OCI-M2 (cell line): ENCODE data around the gene FRMD6.
"Not testable (repeated sequence)": the region's sequence is repeated elsewhere in the genome, so short reads cannot be mapped to it uniquely, and the experiment has no call there.

Experiments used
- DNase-seq: peaks from one replicate; lab custom pipeline; 2025; ENCODE audit not compliant: unreplicated experiment; lab: John Stamatoyannopoulos, UW

The FRMD6 gene

DNA sequence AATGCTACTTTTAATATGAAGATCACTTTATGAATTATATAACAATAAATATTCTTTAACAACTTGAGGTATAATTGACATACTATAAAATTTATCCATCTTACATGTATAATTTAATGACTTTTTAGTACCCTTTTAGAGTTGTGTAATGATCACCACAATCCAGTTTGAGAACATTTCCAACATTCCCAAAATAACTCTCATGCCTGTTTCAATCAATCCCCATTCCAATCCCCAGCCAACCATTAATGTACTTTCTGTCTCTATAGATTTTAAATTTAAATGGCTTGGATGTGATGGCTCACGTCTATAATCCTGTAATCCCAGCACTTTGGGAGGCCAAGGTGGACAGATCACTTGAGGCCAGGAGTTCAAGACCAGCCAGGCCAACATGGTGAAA lies 23.5 kb upstream of the FRMD6 start:
- DNase-seq, result no peak

DNA sequence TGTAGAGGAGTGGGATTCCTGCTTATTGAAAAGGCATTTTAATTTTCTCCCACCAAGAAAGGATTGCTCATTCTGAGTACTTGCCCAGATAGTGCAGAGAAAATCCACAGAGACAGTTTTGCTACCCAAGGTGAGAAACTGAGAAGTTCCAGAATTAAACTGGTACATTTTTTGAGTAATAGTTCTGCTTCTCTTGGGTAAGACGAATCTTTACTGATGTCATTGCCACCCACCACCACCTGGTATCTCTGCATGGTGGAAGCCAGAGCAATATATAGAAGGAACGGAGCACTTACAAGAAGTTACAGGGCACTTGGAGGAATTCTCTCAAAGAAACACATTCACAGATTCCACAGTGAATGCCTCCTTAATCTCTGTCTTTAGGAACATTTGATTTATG lies 20.7 kb upstream of the FRMD6 start:
- no peak for DNase-seq

DNA sequence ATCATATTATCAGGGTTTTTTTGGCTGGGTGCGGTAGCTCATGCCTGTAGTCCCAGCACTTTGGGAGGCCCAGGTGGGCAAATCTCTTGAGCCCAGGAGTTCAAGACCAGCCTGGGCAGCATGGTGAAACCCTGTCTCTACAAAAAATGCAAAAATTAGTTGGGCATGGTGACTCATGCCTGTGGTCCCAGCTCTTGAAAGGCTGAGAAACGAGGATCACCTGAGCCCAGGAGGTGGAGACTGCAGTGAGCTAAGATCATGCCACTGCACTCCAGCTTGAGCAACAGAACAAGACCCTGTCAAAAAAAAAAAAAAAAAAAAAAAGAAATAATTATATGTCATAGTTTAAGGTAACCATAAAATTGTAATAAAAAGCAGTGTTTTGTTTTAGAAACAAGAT lies 18.4 kb upstream of the FRMD6 start:
- not testable (repeated sequence) for DNase-seq

DNA sequence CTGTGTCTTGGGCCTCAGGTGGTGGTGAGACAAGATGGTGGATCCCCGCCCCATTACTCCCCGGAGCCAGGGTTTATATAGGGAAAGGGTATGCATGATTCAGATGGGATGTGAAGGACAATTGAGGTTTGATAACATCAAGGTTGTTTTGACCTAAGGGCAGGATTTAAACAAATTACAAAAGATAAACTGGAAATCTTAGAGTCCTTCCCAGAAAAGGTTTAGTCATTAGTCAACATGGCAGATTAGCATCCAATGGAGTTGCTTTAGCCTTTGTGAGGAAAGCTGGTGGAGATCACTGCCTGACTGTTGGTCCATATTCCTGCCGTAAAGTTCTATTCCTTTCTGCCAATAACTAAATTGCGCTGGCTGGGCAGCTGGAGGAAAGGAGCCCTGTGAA lies 15.6 kb upstream of the FRMD6 start:
- DNase-seq, result no peak

DNA sequence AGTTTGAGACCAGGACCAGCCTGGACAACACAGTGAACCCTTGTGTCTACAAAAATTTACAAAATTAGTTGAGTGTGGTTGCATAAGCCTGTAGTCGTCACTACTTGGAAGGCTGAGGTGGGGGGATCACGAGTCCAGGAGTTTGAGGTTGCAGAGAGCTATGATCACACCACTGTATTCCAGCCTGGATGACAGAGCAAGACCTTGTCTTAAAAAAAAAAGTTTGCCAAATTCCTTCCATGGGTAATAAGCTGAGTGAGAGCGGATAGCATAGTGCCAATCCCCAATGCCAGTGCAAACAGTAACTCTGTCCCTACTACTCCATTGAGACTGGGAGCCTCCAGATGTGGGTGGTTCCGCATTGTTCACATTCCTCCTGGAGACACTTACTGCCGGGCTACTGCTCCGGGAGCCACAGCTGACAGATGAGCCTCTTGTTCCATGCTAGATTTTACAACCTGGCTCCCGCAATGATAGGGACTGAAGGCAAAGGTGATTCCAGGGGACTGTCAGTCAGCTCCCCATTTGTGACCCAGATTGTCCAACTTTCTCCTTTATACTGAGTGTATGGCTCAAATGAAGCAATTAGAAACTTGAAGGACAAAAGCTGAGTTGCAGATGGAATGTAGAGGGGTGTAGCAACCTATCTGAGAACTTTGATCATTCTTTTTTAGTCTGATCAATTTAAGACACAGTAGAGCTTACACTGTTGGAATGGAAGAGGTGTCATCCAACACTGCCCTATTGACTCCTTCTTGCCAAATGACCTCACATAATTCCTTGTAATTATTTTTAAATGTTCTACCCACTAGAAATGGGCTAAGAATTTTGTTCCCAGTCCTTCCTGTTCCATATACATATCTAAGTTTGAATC lies 13.4 kb upstream of the FRMD6 start:
- DNase-seq, result no peak

DNA sequence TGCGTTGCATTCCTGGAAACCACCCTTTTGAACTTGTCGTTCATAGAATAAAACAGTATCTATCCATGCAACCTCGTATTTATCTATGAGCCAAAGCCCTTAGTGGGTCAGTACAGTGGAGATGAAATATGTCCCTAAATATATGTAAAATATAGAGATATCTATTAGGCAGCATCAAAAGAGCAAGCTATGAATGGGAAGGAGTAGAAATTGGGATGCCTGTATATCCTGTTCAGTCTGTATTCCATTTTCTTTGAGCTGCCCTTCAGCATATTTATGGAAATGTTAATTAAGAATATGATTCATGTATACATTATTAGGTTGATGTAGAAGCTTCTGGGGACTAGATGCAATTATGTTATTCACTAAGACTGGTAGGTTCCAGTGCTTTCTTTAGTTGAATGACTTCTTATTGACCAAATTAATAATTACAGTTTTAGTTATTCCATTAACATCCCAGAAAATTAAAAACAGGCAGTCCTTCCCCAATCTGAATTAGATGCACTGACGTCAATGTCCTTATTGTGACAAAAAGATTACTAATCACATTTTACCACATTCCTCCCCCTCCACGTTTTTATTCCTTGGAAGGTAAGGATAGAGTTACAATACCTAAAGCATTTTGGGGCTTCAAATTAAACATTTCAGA lies 11.9 kb upstream of the FRMD6 start:
- DNase-seq, result no peak

DNA sequence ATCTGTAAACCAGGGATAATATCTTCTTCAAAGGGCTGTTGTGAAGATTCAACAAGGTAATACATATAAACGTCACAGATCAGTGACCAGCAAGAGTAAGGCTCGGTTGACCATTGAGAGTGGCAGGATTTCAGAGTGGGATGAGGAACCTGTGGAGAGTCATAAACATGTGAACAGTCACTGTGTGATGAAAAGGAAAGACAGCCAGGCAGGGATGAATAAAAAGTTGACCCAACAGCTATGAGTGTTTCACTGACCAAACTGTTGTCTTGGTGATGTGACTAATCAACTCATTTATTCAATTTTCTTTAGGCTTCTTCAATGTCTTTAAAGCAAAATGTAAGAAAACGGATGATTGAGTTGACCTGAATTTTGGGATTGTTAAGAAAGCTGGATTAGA lies 8.6 kb upstream of the FRMD6 start:
- DNase-seq, result no peak

DNA sequence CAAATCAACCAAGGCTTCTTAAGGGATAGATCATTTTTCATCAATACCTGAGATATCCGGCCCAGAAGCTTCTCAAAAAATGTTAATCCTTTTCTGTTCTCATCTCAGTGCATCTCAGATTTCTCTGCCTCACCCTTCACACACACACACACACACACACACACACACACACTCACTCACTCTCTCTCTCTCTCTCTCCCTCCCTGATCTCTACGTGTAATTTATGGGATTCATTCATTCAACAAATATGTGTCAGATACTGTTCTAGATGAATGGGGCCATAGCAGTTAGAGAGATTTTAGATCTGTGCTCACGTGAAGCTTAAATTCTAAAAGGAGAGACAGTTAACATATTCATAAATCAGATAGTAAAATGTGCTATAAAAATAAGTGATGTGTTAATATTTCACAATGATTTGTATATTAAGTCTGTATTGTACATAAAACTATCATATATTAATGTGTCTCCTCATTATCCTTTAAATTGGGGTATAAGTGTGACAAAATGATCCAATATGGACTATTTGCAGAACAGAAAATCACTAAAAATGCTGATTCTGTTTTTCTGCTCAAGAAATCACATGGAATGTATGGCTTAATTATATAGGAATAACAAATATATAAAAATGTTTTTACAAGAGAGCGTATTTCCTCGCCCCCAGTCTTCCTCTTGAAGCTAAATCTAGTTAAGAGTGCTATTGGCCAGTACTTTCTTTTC lies 7.3 kb upstream of the FRMD6 start:
- no peak for DNase-seq

DNA sequence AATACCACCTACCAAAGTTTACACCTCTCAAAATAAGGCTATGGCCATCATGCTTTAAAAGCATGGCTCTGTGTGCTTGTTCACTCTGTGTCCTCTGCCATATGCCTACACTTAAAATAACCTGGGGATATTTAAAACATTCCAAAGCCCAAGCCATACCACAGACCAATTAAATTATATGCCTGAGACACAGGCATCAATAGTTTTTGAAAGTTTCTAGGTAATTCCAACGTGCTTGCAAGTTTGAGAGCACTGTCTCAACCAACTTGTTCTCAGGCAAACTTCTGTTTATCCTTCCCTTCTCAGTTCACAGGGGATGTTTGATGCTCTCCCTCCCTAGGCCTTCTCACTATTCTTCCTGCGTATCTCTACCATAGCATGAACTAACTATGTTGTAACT lies 3.4 kb upstream of the FRMD6 start:
- DNase-seq, result no peak

DNA sequence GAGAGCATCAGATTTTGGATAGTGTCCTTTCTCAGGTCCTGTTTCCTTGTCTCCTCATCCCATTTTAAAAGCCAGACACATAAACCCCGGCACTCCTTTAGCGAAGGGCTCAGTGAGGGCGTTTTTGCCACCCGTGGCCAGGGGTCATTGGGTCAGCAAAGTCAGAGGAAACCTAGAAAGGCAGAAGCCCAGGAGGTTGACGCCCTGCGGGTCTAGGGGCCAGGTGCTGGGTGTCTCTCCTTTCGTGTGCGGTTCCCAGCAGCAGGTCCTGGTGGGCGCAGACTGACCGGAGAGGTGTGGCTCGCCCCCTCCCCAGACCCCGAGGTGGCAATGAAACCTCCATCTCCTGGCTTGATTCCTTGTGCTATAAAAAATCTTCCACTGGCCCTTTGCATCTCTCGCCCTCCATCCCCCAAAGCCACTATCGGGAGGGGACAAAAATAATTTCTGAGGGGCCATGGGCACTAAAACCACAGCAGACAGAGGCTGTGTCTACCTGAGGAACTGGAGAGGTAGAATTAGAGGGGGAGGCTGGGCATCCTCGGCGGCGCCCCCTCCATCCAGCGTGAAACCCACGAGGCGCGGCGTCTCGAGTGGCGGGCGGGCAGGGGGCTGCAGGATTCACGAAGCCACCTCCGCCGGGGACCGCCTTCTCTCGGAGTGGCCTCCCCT lies 858 bp upstream of the FRMD6 start:
- no peak for DNase-seq

DNA sequence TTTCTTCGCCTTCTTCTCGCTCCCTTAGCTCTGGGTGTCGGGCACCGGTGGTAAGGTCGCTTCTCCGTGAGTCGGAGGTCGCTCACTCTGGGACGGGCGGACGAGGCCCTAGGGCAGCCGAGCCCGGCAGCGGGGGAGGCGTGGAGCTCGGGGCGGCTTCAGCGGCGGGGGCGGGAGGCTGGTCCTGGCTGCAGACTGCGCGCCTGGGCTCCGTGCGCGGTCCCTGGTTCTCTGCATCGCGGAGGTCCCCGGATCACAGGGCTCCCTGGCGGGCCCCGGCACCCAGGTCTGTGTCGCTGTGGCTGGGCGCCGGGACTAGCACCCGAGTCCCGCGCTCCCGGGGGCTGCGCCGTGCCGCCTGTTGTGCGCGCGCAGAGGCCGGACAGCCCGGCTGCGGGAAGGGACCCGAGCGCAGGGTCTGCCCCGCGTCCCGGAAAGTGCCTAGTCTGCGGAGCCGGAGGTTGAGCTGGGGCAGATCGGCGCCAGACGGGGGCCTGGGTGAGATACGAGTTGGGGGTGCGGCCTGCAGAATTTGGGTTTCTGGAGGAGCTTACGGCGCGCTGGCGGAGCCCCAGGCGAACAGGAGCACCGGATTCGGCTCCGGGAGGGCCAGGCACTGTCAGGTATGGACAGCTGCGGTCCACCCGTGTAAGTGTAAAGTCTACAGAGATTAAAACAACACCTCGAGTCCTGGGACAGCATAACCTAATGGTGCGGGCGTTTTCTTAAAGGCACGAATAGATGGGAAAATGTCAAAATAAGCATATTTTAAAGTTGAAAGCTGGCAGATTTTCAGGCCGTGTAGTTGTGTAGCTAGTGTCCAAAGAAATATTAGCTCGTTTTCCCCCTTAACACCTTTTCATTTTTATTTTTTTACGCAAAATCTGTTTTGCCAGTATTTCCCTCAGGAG lies 713 bp downstream of the FRMD6 start:
- no peak for DNase-seq

DNA sequence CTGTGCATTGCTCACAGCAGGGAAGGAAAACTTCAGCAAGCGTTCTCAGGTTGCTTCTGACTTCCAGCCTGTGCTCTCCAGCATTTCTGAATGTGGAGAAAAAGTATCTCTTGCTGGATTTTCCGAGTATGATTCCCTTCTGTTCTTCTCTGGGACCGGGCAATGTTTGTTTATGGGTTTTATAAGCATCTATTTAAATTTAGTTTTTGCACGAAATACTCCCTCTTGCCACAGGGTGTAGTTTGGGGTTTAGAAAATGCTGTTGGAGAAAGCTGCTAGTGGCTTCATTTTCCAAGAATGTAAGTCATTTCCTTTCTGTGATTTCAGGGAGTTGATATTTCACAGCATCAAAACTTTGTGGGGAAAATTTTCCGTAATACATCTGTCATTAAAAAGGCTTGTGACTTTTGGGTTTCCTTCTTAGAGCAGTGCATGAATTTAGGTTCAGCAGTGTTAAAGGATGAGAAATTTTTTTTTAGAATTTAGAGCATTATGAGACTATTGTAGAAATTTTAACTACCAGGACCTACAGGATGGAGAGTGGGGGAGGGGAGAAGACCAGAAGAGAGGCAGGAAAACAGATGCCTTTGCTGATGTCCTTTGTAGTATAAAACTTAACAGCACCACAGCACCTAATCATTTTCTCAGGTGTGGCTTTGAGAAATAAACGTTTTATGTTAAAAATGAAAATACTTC lies 1.5 kb downstream of the FRMD6 start:
- DNase-seq, result no peak

DNA sequence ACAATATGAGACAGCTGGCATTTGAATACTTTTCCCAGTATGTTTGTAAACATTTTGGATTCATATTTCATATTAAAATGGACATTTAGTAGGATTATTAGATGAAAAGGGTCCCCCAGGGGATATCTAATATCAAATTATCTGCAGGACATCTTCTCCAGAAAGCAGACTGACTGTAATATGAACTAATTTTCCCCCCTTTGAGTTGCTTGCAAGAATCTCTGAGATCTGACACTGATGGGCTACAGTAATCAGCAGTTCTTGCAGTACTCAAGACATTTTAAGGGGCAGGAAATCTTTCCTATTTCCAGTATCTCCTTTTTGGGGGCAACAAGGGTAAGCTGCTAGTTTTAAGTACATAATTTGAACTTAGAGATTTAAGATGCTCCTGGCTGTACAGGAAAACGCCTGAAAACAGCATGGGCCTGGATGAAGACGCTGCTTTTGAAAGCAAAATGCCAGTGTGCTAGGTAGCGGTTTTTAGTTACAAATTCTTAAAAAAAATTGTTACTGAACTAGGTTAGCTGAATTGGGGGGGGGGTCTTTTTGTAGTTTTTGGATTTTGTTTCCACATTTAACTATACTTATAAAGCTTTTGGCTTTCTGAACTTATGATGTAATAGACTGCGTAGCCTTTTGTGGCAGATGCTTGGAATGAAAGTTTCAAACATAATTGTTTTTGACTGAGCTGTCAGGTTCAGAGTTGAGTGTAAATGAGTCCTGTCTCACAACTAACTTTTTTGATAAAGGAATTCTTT lies 2.2 kb downstream of the FRMD6 start:
- no peak for DNase-seq

DNA sequence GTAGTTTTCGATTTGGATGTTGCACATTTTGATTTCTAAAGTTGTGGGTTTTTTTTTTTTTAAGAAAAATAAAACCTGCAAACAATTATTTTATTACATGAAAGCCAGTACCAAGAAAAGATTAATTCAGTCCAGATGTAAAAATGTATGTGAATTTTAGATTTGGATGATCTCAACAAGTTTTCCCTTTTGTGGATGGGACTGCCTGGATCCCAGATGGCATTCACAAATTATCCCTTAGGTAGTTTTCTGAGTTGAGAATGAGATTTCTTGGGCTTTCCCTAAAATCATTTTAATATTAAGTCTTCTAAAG lies 2.8 kb downstream of the FRMD6 start:
- no peak for DNase-seq

DNA sequence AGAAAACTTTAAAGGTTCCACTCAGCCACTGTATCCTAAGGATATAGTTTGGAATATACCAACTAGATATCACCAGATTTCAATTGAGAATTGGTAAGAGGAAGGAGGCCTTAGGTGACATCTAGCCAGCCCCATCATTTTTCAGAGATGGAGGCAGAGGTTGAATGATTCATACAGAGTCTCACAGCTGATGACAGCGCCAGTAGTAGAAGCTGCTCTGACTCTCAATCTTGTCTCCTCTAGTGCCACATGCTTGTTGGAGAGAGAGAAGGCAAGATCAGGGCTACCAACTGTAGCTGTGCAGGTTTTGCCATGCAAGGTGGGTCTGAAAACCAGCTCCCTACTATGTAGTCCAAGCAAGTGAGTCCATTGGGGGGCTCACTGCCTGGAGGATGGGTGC lies 6.1 kb downstream of the FRMD6 start:
- no peak for DNase-seq

DNA sequence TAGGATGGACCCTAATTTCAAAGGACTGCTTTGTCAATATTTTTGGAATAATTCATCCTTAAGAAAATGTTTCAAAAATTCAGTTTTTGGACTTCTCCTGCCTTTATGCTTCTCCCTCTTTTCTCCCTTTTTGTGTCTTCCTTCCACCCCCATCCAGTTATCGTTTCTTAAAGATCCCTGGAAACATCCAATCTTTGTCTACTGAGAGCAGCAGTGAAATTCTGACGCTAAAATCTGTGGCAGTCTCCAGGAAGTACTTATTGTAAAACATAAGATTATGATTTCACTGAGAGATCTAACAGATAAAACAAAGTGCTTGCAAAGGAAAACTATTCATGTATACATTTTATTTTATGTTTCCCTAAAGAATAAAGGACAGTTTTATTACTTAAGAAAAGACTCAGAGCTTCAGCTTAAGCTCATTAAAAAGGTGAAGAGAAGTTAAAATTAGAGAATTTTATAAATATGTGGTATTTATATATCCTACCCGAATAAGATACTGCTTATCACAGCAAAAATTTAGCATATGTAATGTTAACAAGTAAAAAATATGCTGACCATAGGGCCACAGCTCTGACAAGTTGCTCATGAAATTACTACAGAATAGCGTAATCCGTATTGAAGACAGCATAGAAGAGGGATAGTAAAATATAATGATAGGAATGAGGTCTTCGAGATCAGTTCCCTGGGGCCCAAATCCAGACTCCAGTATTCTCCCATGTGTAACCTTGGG lies 6.9 kb downstream of the FRMD6 start:
- no peak for DNase-seq

DNA sequence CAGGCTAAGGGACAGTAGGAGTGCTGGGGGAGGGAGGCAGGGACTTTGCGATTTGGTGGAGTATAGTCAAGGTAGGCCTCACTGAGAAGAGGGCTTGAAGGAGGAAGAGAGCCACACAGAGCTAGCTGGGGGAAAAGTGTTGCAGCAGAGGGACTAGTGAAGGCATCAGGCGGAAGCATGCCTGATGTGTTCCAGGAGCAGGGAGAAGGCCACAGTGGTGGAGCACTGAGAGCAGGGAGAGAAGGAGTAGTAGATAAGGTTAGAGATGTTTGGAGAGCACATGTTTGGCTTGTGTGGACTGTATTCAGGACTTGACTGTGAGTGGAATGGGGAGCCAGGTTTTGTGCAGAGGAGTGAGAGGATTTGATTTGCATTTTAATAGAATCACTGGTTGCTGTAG lies 9.0 kb downstream of the FRMD6 start:
- DNase-seq, result no peak

DNA sequence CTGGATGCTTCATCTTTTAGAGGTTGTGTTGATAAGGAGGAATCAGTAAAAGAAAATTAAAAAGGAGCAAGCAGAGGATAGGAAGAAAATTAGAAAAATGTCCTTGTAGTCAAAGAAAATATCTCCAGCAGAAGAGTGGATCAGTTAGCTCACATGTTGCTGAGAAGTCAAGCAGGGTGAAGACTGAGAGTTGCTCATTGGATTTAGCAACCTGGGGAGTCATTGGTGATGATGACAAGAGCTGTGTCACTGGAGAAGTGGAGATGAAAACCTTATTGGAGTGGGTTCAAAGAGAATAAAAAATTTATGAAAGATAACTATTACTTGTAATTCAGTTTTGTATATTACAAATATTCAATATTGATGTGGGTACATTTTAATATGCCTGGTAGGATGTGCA lies 9.8 kb downstream of the FRMD6 start:
- no peak for DNase-seq
